Gastroesophageal sphincter (tissue), 4 donors: ENCODE measurements around the gene GNPTAB. TPM values are rescaled to one million over a fixed set of nuclear protein-coding genes. Genes with fewer than 3 reads are reported as not detected.
A peak's percentile ranks its signal among the peaks of the same experiment; 100 is the strongest.

Experiments used
- ATAC-seq: fragments of 150-250 bp; one replicate; pipeline ENCODE4 v1.9.1; 2016; ENCODE audit warnings: mild to moderate bottlenecking, moderate library complexity
- H3K27ac ChIP-seq, 4 donors: fragments of 200-600 bp; sonication (generic) in 3 of 4; 1 replicate in 3 of 4; 2 replicates in 1 of 4; pipeline ENCODE4 v1.5.1; 2016 to 2019
- H3K27me3 ChIP-seq: fragments of 200-600 bp; sonication (generic); one replicate; pipeline ENCODE4 v1.5.1; 2019
- H3K36me3 ChIP-seq, 2 donors: fragments of 200-600 bp; sonication (generic); one replicate each; pipeline ENCODE4 v1.5.1; 2019; ENCODE audit warnings: control low read depth in 1 of 2
- H3K4me1 ChIP-seq, 3 donors: fragments of 200-600 bp; sonication (generic); 1 replicate in 2 of 3; 2 replicates in 1 of 3; pipeline ENCODE4 v1.5.1; 2016 to 2019; ENCODE audit warnings: control low read depth in 2 of 3
- H3K4me3 ChIP-seq, 2 donors: fragments of 200-600 bp; sonication (generic); one replicate each; pipeline ENCODE4 v1.5.1; 2019; ENCODE audit warnings: mild to moderate bottlenecking in 1 of 2, moderate library complexity in 1 of 2
- H3K9me3 ChIP-seq, 3 donors: fragments of 200-600 bp; sonication (generic); one replicate each; pipeline ENCODE4 v1.5.1; 2017 to 2019; ENCODE audit warnings: control low read depth in 2 of 3
- CTCF ChIP-seq, 4 experiments: fragments of 200-600 bp in 2 of 4; fragments of 450-650 bp in 2 of 4; sonication (generic) in 1 of 4; IDR thresholded peaks; one replicate each; pipeline ENCODE4 v1.5.1; 2017 to 2019; ENCODE audit warnings: antibody characterized with exemption in 4 of 4, mild to moderate bottlenecking in 2 of 4, moderate library complexity in 2 of 4
- EP300 ChIP-seq: sonication (generic); formaldehyde crosslinking; IDR thresholded peaks from one replicate; pipeline ENCODE4 v1.6.1; 2017; ENCODE audit warnings: antibody characterized with exemption, mild to moderate bottlenecking
- POLR2A ChIP-seq, 2 donors: fragments of 450-650 bp; IDR thresholded peaks; one replicate each; pipeline ENCODE4 v1.6.1; 2017; ENCODE audit warnings: antibody characterized with exemption in 2 of 2, mild to moderate bottlenecking in 2 of 2, moderate library complexity in 1 of 2
- POLR2AphosphoS5 ChIP-seq: sonication (generic); formaldehyde crosslinking; IDR thresholded peaks from one replicate; pipeline ENCODE4 v1.6.1; 2017; ENCODE audit warnings: antibody characterized with exemption
- WGBS, 2 donors: methylation state at CpG; one replicate each; pipeline ENCODE4 v1.1.5; 2018; ENCODE audit warnings: low coverage in 1 of 2; 5-methylcytosine and 5-hydroxymethylcytosine counted together
- total RNA-seq, 4 donors: library from RNA; depleted of rRNA; stranded (reverse); fragments of >200 nt; gene quantifications; one replicate each; pipeline ENCODE4 v1.1.0, GENCODE V29; 2016

The GNPTAB gene
- total RNA-seq, 4 donors from 2014 or later: 25.8 to 43.2 (median 36.3) TPM

- H3K4me1 ChIP-seq: peaks cover 0 to 57% (median 12%) of the 10 kb centered on the region in 3 donors
- no peak overlapping the region for H3K27ac ChIP-seq
- TF ChIP-seq POLR2A (IDR thresholded peaks at IDR 0.05): no peak
These were observed 123.5 kb downstream of the GNPTAB start for GRCh38 chr12:101707131-101707782.

GRCh38 chr12:101706403-101706802, 124.4 kb downstream of the GNPTAB start:
- TF ChIP-seq POLR2A (IDR thresholded peaks at IDR 0.05): no peak
- no peak for TF ChIP-seq POLR2AphosphoS5
- no peak for TF ChIP-seq EP300
- TF ChIP-seq CTCF (IDR thresholded peaks at IDR 0.05): no peak
- no peak for ATAC-seq
- Histone ChIP-seq H3K27me3 (no peaks in the 10 kb centered on the region), H3K4me3 (no peak overlapping the region), H3K4me1 (peaks cover 0 to 61% (median 12%) of the 10 kb centered on the region in 3 donors), H3K9me3 (no peaks in the 10 kb centered on the region), H3K27ac (no peak overlapping the region), H3K36me3 (no peaks in the 10 kb centered on the region)
- WGBS, 2 donors: 95% methylated on average over 1 of the region's 1 CpG; no CpG with 5 or more reads in 1 of the 2 donors

More at GRCh38 chr12:101707131-101707782, 123.5 kb downstream of the GNPTAB start:
- no peaks in the 10 kb centered on the region for H3K9me3 ChIP-seq
- no peaks in the 10 kb centered on the region for H3K36me3 ChIP-seq
- no peak overlapping the region for H3K4me3 ChIP-seq
- no peak for ATAC-seq
- H3K27me3 ChIP-seq: no peaks in the 10 kb centered on the region

DNA sequence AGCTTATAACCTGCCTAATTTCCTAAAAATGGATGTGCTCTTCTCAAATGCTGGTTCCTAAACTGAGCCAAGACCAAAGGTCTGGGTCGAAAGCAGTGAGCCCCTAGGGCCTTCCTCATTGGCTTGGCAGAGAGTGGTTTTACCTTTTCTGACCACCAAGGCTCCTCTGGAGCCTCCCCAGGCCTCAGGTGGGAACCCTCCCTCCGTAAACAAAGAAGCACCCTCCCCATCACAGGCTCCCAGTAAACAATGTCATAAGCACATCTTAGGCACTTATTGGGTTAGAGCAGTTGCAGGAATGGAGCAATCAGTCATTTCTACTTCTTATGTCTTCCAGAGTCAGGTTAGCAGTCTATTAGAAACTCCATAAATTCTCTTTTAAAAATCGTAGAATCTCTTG, 127.3 kb downstream of the GNPTAB start:
- no peak overlapping the region for H3K4me3 ChIP-seq
- ATAC-seq: no peak
- no peak for TF ChIP-seq POLR2AphosphoS5
- no peak for TF ChIP-seq EP300
- no peak for TF ChIP-seq CTCF (IDR thresholded peaks at IDR 0.05)
- TF ChIP-seq POLR2A (IDR thresholded peaks at IDR 0.05): no peak
- no peak overlapping the region for H3K27ac ChIP-seq
- no peaks in the 10 kb centered on the region for H3K9me3 ChIP-seq
- 81 to 85% methylated on average over 2 to 3 of the region's 3 CpGs for WGBS, 2 donors
- no peaks in the 10 kb centered on the region for H3K36me3 ChIP-seq
- no peaks in the 10 kb centered on the region for H3K27me3 ChIP-seq
- peaks cover 0 to 75% (median 23%) of the 10 kb centered on the region in 3 donors for H3K4me1 ChIP-seq

- no peak for TF ChIP-seq EP300
- no peak for TF ChIP-seq POLR2A (IDR thresholded peaks at IDR 0.05)
- 87 to 93% methylated on average over 2 of the region's 2 CpGs for WGBS, 2 donors
These were observed 130.4 kb downstream of the GNPTAB start for GRCh38 chr12:101700299-101700820.

DNA sequence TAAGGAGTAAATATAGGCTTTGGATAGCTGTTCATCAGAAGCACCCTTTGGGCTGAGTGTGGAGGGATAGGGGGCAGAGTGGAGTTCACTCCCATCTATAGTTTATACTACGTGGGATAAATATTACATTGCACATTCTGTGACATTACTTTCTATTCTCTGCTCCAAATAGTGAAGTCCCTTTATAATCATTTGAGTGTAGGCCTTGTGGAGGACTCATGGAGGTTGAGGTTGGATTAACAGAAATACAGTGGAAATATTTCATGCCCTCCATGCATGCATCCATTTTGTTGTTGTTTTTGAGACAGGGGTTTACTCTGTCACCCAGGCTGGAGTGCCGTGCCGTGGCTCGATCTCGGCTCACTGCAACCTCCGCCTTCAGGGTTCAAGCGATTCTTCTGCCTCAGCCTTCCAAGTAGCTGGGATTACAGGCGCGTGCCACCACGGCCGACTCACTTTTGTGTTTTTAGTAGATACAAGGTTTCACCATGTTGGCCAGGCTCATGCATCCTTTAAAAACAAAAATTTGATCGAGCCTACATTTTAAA, 131.9 kb downstream of the GNPTAB start:
- peaks cover 6 to 70% (median 30%) of the 10 kb centered on the region in 3 donors for H3K4me1 ChIP-seq

More at GRCh38 chr12:101700299-101700820, 130.4 kb downstream of the GNPTAB start:
- Histone ChIP-seq H3K9me3 (no peaks in the 10 kb centered on the region), H3K27ac (peak overlapping the region in 3 of 4 donors; percentile 12 to 96 (median 49)), H3K4me3 (peak overlapping the region in 1 of 2 donors; percentile 75), H3K36me3 (no peaks in the 10 kb centered on the region), H3K4me1 (peaks cover 6 to 69% (median 30%) of the 10 kb centered on the region in 3 donors), H3K27me3 (no peaks in the 10 kb centered on the region)
- no peak for ATAC-seq

More for the DNA sequence above, 131.9 kb downstream of the GNPTAB start:
- ATAC-seq: no peak
- peak overlapping the region; percentile 74 to 75 for H3K4me3 ChIP-seq
- H3K27ac ChIP-seq: peak overlapping the region; percentile 77 to 97 (median 96)
- no peaks in the 10 kb centered on the region for H3K36me3 ChIP-seq
- no peak for TF ChIP-seq POLR2A (IDR thresholded peaks at IDR 0.05)
- TF ChIP-seq CTCF (IDR thresholded peaks at IDR 0.05): peak in 1 of 4 experiments; percentile 33
- H3K27me3 ChIP-seq: no peaks in the 10 kb centered on the region
- no peaks in the 10 kb centered on the region for H3K9me3 ChIP-seq
- 79% methylated on average over 9 of the region's 12 CpGs; no CpG with 5 or more reads in 1 of the 2 donors for WGBS, 2 donors
